HG03196 (cell line): Measurements from ENCODE around the gene REL.
"Not testable (repeated sequence)": the region's sequence is repeated elsewhere in the genome, so short reads cannot be mapped to it uniquely, and the experiment has no call there.

ENCODE experiments used
- ATAC-seq: cut with Tn5 transposase; IDR thresholded peaks from one replicate; pipeline ENCODE4 v1.9.1; 2021; ENCODE audit not compliant: unreplicated experiment

The REL gene

GRCh38 chr2:60881047-60881932 lies at the start of gene REL:
REL (plus strand) TSS chr2:60881574; CDS start chr2:60881841, 267 bp downstream.
- peak; percentile 82 for ATAC-seq

GRCh38 chr2:60831921-60832320 lies 49.5 kb upstream of the REL start:
- no peak for ATAC-seq

- ATAC-seq, result no peak
Measured at GRCh38 chr2:60832621-60833020, 48.8 kb upstream of the REL start.

GRCh38 chr2:60834270-60834717 lies 47.1 kb upstream of the REL start:
- ATAC-seq, result peak; percentile 42

GRCh38 chr2:60836491-60836890 lies 44.9 kb upstream of the REL start:
- ATAC-seq, result no peak

GRCh38 chr2:60837123-60837522 lies 44.3 kb upstream of the REL start:
- no peak for ATAC-seq

- ATAC-seq, result no peak
Measured at GRCh38 chr2:60838481-60838880, 42.9 kb upstream of the REL start.

GRCh38 chr2:60839126-60839813 lies 42.1 kb upstream of the REL start:
- ATAC-seq, result peak; percentile 34

GRCh38 chr2:60840880-60841279 lies 40.5 kb upstream of the REL start:
- peak; percentile 63 for ATAC-seq

GRCh38 chr2:60843006-60843405 lies 38.4 kb upstream of the REL start:
- no peak for ATAC-seq

- ATAC-seq, result no peak
Measured at GRCh38 chr2:60844105-60844504, 37.3 kb upstream of the REL start.

GRCh38 chr2:60847854-60848253 lies 33.5 kb upstream of the REL start:
- no peak for ATAC-seq

GRCh38 chr2:60849187-60849586 lies 32.2 kb upstream of the REL start:
- no peak for ATAC-seq

- ATAC-seq, result no peak
Measured at GRCh38 chr2:60852282-60852860, 29.0 kb upstream of the REL start.

- ATAC-seq, result no peak
Measured at GRCh38 chr2:60853531-60853930, 27.8 kb upstream of the REL start.

GRCh38 chr2:60855989-60856669 lies 25.2 kb upstream of the REL start:
- ATAC-seq, result no peak

GRCh38 chr2:60857056-60857455 lies 24.3 kb upstream of the REL start:
- no peak for ATAC-seq

- ATAC-seq, result no peak
Measured at GRCh38 chr2:60858897-60859311, 22.5 kb upstream of the REL start.

GRCh38 chr2:60861736-60862135 lies 19.6 kb upstream of the REL start:
- no peak for ATAC-seq

- ATAC-seq, result no peak
Measured at GRCh38 chr2:60862642-60863041, 18.7 kb upstream of the REL start.

GRCh38 chr2:60865361-60865760 lies 16.0 kb upstream of the REL start:
- not testable (repeated sequence) for ATAC-seq
